ENCODE measurements around the gene FRMPD4. TPM values are rescaled to one million over a fixed set of nuclear protein-coding genes. Genes with fewer than 3 reads are reported as not detected.

Gene FRMPD4
- total RNA-seq, 2 donors from 2014 or later = 0.02 to 0.35 TPM

- Histone ChIP-seq H3K4me1 (no peaks in the 10 kb centered on the region), H3K27me3 (no peaks in the 10 kb centered on the region), H3K9me3 (no peaks in the 10 kb centered on the region), H3K9ac (ENCODE audit: low read depth in 2 of 2, low read length in 2 of 2) (no peak overlapping the region), H3K27ac (no peak overlapping the region), H3K36me3 (no peaks in the 10 kb centered on the region), H3K4me3 (no peak overlapping the region)
- TF ChIP-seq CTCF (IDR thresholded peaks at IDR 0.05) = no peak
- DNase-seq = no peak
- intact Hi-C loops (cut with DNase I) = no loop called here
These were observed 170.1 kb downstream of the FRMPD4 start for GRCh38 chrX:12308420-12308819.

- no peaks in the 10 kb centered on the region for H3K36me3 ChIP-seq
- H3K4me1 ChIP-seq = no peaks in the 10 kb centered on the region
- DNase-seq = no peak
- intact Hi-C loops (cut with DNase I) = no loop called here
- no peak for TF ChIP-seq CTCF (IDR thresholded peaks at IDR 0.05)
- H3K4me3 ChIP-seq = no peak overlapping the region
- no peaks in the 10 kb centered on the region for H3K9me3 ChIP-seq
- no peaks in the 10 kb centered on the region for H3K27me3 ChIP-seq
- H3K27ac ChIP-seq = no peak overlapping the region
- no peak overlapping the region for H3K9ac ChIP-seq (ENCODE audit: low read depth in 2 of 2, low read length in 2 of 2)
These were observed 170.9 kb downstream of the FRMPD4 start for GRCh38 chrX:12309040-12309743.

- Histone ChIP-seq H3K4me1 (no peaks in the 10 kb centered on the region), H3K27ac (no peak overlapping the region), H3K36me3 (no peaks in the 10 kb centered on the region), H3K4me3 (no peak overlapping the region), H3K27me3 (no peaks in the 10 kb centered on the region), H3K9ac (ENCODE audit: low read depth in 2 of 2, low read length in 2 of 2) (no peak overlapping the region), H3K9me3 (no peaks in the 10 kb centered on the region)
- DNase-seq = no peak
- TF ChIP-seq CTCF (IDR thresholded peaks at IDR 0.05) = no peak
- intact Hi-C loops (cut with DNase I) = no loop called here
These were observed 171.4 kb downstream of the FRMPD4 start for GRCh38 chrX:12309744-12310076.

GRCh38 chrX:12314651-12315050 lies 176.4 kb downstream of the FRMPD4 start:
- no peak for TF ChIP-seq CTCF (IDR thresholded peaks at IDR 0.05)
- DNase-seq = no peak
- no peaks in the 10 kb centered on the region for H3K27me3 ChIP-seq
- H3K36me3 ChIP-seq = no peaks in the 10 kb centered on the region
- no peak overlapping the region for H3K9ac ChIP-seq (ENCODE audit: low read depth in 2 of 2, low read length in 2 of 2)
- no peaks in the 10 kb centered on the region for H3K4me1 ChIP-seq
- intact Hi-C loops (cut with DNase I) = no loop called here
- no peak overlapping the region for H3K27ac ChIP-seq
- no peaks in the 10 kb centered on the region for H3K9me3 ChIP-seq
- H3K4me3 ChIP-seq = no peak overlapping the region

GRCh38 chrX:12315526-12315925 lies 177.3 kb downstream of the FRMPD4 start:
- H3K9me3 ChIP-seq = no peaks in the 10 kb centered on the region
- H3K4me3 ChIP-seq = no peak overlapping the region
- no peaks in the 10 kb centered on the region for H3K27me3 ChIP-seq
- no peak overlapping the region for H3K27ac ChIP-seq
- no peaks in the 10 kb centered on the region for H3K36me3 ChIP-seq
- H3K9ac ChIP-seq (ENCODE audit: low read depth in 2 of 2, low read length in 2 of 2) = no peak overlapping the region
- no peak for TF ChIP-seq CTCF (IDR thresholded peaks at IDR 0.05)
- no peak for DNase-seq
- no peaks in the 10 kb centered on the region for H3K4me1 ChIP-seq
- intact Hi-C loops (cut with DNase I) = no loop called here
